Gastroesophageal sphincter (tissue), 4 donors: ENCODE results near the gene STRBP. TPM values are rescaled to one million over a fixed set of nuclear protein-coding genes. Genes with fewer than 3 reads are reported as not detected.
"Not testable (repeated sequence)": the region's sequence is repeated elsewhere in the genome, so short reads cannot be mapped to it uniquely, and the experiment has no call there.

Experiments used
- ATAC-seq: fragments of 150-250 bp; one replicate; pipeline ENCODE4 v1.9.1; 2016; ENCODE audit warnings: mild to moderate bottlenecking, moderate library complexity
- H3K27ac ChIP-seq, 4 donors: fragments of 200-600 bp; sonication (generic) in 3 of 4; 1 replicate in 3 of 4; 2 replicates in 1 of 4; pipeline ENCODE4 v1.5.1; 2016 to 2019
- H3K27me3 ChIP-seq: fragments of 200-600 bp; sonication (generic); one replicate; pipeline ENCODE4 v1.5.1; 2019
- H3K36me3 ChIP-seq, 2 donors: fragments of 200-600 bp; sonication (generic); one replicate each; pipeline ENCODE4 v1.5.1; 2019; ENCODE audit warnings: control low read depth in 1 of 2
- H3K4me1 ChIP-seq, 3 donors: fragments of 200-600 bp; sonication (generic); 1 replicate in 2 of 3; 2 replicates in 1 of 3; pipeline ENCODE4 v1.5.1; 2016 to 2019; ENCODE audit warnings: control low read depth in 2 of 3
- H3K4me3 ChIP-seq, 2 donors: fragments of 200-600 bp; sonication (generic); one replicate each; pipeline ENCODE4 v1.5.1; 2019; ENCODE audit warnings: mild to moderate bottlenecking in 1 of 2, moderate library complexity in 1 of 2
- H3K9me3 ChIP-seq, 3 donors: fragments of 200-600 bp; sonication (generic); one replicate each; pipeline ENCODE4 v1.5.1; 2017 to 2019; ENCODE audit warnings: control low read depth in 2 of 3
- CTCF ChIP-seq, 4 experiments: fragments of 200-600 bp in 2 of 4; fragments of 450-650 bp in 2 of 4; sonication (generic) in 1 of 4; IDR thresholded peaks; one replicate each; pipeline ENCODE4 v1.5.1; 2017 to 2019; ENCODE audit warnings: antibody characterized with exemption in 4 of 4, mild to moderate bottlenecking in 2 of 4, moderate library complexity in 2 of 4
- EP300 ChIP-seq: sonication (generic); formaldehyde crosslinking; IDR thresholded peaks from one replicate; pipeline ENCODE4 v1.6.1; 2017; ENCODE audit warnings: antibody characterized with exemption, mild to moderate bottlenecking
- POLR2A ChIP-seq, 2 donors: fragments of 450-650 bp; IDR thresholded peaks; one replicate each; pipeline ENCODE4 v1.6.1; 2017; ENCODE audit warnings: antibody characterized with exemption in 2 of 2, mild to moderate bottlenecking in 2 of 2, moderate library complexity in 1 of 2
- POLR2AphosphoS5 ChIP-seq: sonication (generic); formaldehyde crosslinking; IDR thresholded peaks from one replicate; pipeline ENCODE4 v1.6.1; 2017; ENCODE audit warnings: antibody characterized with exemption
- whole genome bisulfite sequencing, 2 donors: methylation state at CpG; one replicate each; pipeline ENCODE4 v1.1.5; 2018; ENCODE audit warnings: low coverage in 1 of 2; 5-methylcytosine and 5-hydroxymethylcytosine counted together
- total RNA-seq, 4 donors: library from RNA; depleted of rRNA; stranded (reverse); fragments of >200 nt; gene quantifications; one replicate each; pipeline ENCODE4 v1.1.0, GENCODE V29; 2016

Gene STRBP
- total RNA-seq, 4 donors from 2014 or later: 10.4 to 20.6 (median 14.8) TPM

GRCh38 chr9:123208626-123209174, 59.7 kb downstream of the STRBP start:
- WGBS, 2 donors: 82% methylated on average over 1 of the region's 1 CpG; no CpG with 5 or more reads in 1 of the 2 donors
- Histone ChIP-seq H3K9me3 (no peaks in the 10 kb centered on the region), H3K36me3 (no peaks in the 10 kb centered on the region), H3K27me3 (no peaks in the 10 kb centered on the region), H3K27ac (no peak overlapping the region), H3K4me3 (no peak overlapping the region), H3K4me1 (no peaks in the 10 kb centered on the region)
- no peak for ATAC-seq
- no peak for TF ChIP-seq POLR2A (IDR thresholded peaks at IDR 0.05)
- no peak for TF ChIP-seq CTCF (IDR thresholded peaks at IDR 0.05)
- no peak for TF ChIP-seq POLR2AphosphoS5
- no peak for TF ChIP-seq EP300

GRCh38 chr9:123206065-123206464, 62.3 kb downstream of the STRBP start:
- H3K4me3 ChIP-seq: no peak overlapping the region
- 92 to 97% methylated on average over 6 of the region's 6 CpGs for WGBS, 2 donors
- no peak for ATAC-seq

GRCh38 chr9:123201083-123201482, 67.3 kb downstream of the STRBP start:
- TF ChIP-seq EP300 (no peak), POLR2AphosphoS5 (no peak), CTCF (IDR thresholded peaks at IDR 0.05) (no peak), POLR2A (IDR thresholded peaks at IDR 0.05) (no peak)
- Histone ChIP-seq H3K9me3 (no peaks in the 10 kb centered on the region), H3K27ac (no peak overlapping the region), H3K4me1 (no peaks in the 10 kb centered on the region), H3K36me3 (no peaks in the 10 kb centered on the region), H3K27me3 (no peaks in the 10 kb centered on the region), H3K4me3 (no peak overlapping the region)
- ATAC-seq: no peak
- WGBS, 2 donors: 20 to 72% methylated on average over 1 to 2 of the region's 2 CpGs

More at GRCh38 chr9:123206065-123206464, 62.3 kb downstream of the STRBP start:
- Histone ChIP-seq H3K9me3 (no peaks in the 10 kb centered on the region), H3K4me1 (no peaks in the 10 kb centered on the region), H3K27ac (no peak overlapping the region), H3K36me3 (no peaks in the 10 kb centered on the region), H3K27me3 (no peaks in the 10 kb centered on the region)
- TF ChIP-seq CTCF (IDR thresholded peaks at IDR 0.05) (no peak), POLR2A (IDR thresholded peaks at IDR 0.05) (no peak), EP300 (no peak), POLR2AphosphoS5 (no peak)

GRCh38 chr9:123200469-123200868, 67.9 kb downstream of the STRBP start:
- not testable (repeated sequence) for ATAC-seq, H3K4me1 ChIP-seq, H3K9me3 ChIP-seq, H3K27me3 ChIP-seq, H3K27ac ChIP-seq, H3K36me3 ChIP-seq, H3K4me3 ChIP-seq
- whole genome bisulfite sequencing, 2 donors: 83% methylated on average over 1 of the region's 13 CpGs; no CpG with 5 or more reads in 1 of the 2 donors

GRCh38 chr9:123196124-123196523, 72.3 kb downstream of the STRBP start:
- Histone ChIP-seq H3K27ac (no peak overlapping the region), H3K4me3 (no peak overlapping the region), H3K9me3 (no peaks in the 10 kb centered on the region), H3K27me3 (no peaks in the 10 kb centered on the region), H3K36me3 (no peaks in the 10 kb centered on the region), H3K4me1 (no peaks in the 10 kb centered on the region)
- no peak for ATAC-seq
- no peak for TF ChIP-seq POLR2A (IDR thresholded peaks at IDR 0.05)
- no peak for TF ChIP-seq EP300
- no peak for TF ChIP-seq CTCF (IDR thresholded peaks at IDR 0.05)
- TF ChIP-seq POLR2AphosphoS5: no peak
- 100% methylated on average over 1 of the region's 1 CpG; no CpG with 5 or more reads in 1 of the 2 donors for WGBS, 2 donors
